H1 (cell line): ENCODE data around the gene TMPRSS2. TPM values are rescaled to one million over a fixed set of nuclear protein-coding genes. Genes with fewer than 3 reads are reported as not detected.
A peak's percentile ranks its signal among the peaks of the same experiment; 100 is the strongest.

Source experiments
- CTCF ChIA-PET: fragments of 300-600 bp; sonication (Branson Sonifier 250); formaldehyde crosslinking; loops from one replicate; lab custom pipeline; 2021; ENCODE audit not compliant: partially characterized antibody; lab: Charles Lee
- POLR2A ChIA-PET: fragments of 300-600 bp; sonication (Branson Sonifier 250); formaldehyde crosslinking; loops from one replicate; lab custom pipeline; 2021; ENCODE audit warnings: inconsistent platforms; ENCODE audit not compliant: partially characterized antibody; lab: Charles Lee
- DNase-seq, 2 experiments: peaks; one replicate each; pipeline versions ENCODE4 v3.0.0 to v3.0.0-alpha.2; 2010 to 2022; ENCODE audit warnings: low spot score in 2 of 2, low read depth in 1 of 2, mixed read lengths in 1 of 2
- FAIRE-seq: peaks from 2 replicates; lab custom pipeline; 2011; peaks lifted over from hg19 to GRCh38; lab: Jason Lieb, UNC
- H2AFZ ChIP-seq: 2 replicates; pipeline ENCODE4 v1.8.1; 2012; ENCODE audit warnings: low read length, inconsistent platforms
- H2AK5ac ChIP-seq: 2 replicates; pipeline ENCODE4 v1.6.1; 2013; ENCODE audit warnings: low read depth, low read length
- H2BK120ac ChIP-seq: replicated peaks from 2 replicates; pipeline ENCODE3; 2013; ENCODE audit warnings: low read depth, low read length, inconsistent platforms
- H2BK12ac ChIP-seq: 2 replicates; pipeline ENCODE4 v1.6.1; 2013; ENCODE audit warnings: low read depth, low read length
- H2BK15ac ChIP-seq: 2 replicates; pipeline ENCODE4 v1.6.1; 2013; ENCODE audit warnings: low read length
- H2BK20ac ChIP-seq: 2 replicates; pipeline ENCODE4 v1.6.1; 2013; ENCODE audit warnings: low read length
- H2BK5ac ChIP-seq: 2 replicates; pipeline ENCODE4 v1.6.1; 2013; ENCODE audit warnings: low read depth, low read length
- H3K14ac ChIP-seq: 2 replicates; pipeline ENCODE4 v1.6.1; 2013; ENCODE audit warnings: inconsistent platforms; ENCODE audit not compliant: insufficient read length
- H3K18ac ChIP-seq: 2 replicates; pipeline ENCODE4 v1.6.1; 2013; ENCODE audit warnings: low read length; ENCODE audit errors: extremely low read depth
- H3K23ac ChIP-seq: 2 replicates; pipeline ENCODE4 v1.6.1; 2013; ENCODE audit warnings: inconsistent platforms; ENCODE audit not compliant: insufficient read length
- H3K23me2 ChIP-seq: 2 replicates; pipeline ENCODE4 v1.6.1; 2013; ENCODE audit warnings: low read depth, low read length
- H3K27ac ChIP-seq: 2 replicates; pipeline ENCODE4 v1.6.1; 2011; ENCODE audit warnings: low read depth, low read length, inconsistent platforms
- H3K27me3 ChIP-seq, 4 experiments: replicated peaks in 1 of 4; 1 replicate in 1 of 4; 2 replicates in 3 of 4; pipeline versions ENCODE4 v1.6.1 to v1.8.1; 2011 to 2013; ENCODE audit warnings: low read length in 3 of 4, mild to moderate bottlenecking in 3 of 4, inconsistent platforms in 2 of 4, mixed read lengths in 2 of 4, moderate library complexity in 1 of 4; ENCODE audit not compliant: control insufficient read depth in 3 of 4, insufficient read depth in 3 of 4; ENCODE audit errors: extremely low read depth in 1 of 4
- H3K36me3 ChIP-seq, 4 experiments: 2 replicates each; pipeline versions ENCODE4 v1.6.1 to v1.8.1; 2011 to 2013; ENCODE audit warnings: mild to moderate bottlenecking in 4 of 4, low read length in 3 of 4, moderate library complexity in 2 of 4, control low read depth in 1 of 4, inconsistent platforms in 1 of 4; ENCODE audit not compliant: insufficient read depth in 4 of 4, control insufficient read depth in 2 of 4
- H3K4ac ChIP-seq: replicated peaks from 2 replicates; pipeline ENCODE3; 2013; ENCODE audit warnings: low read length, low read depth, mixed read lengths, inconsistent platforms; ENCODE audit not compliant: insufficient read length
- H3K4me1 ChIP-seq, 4 experiments: replicated peaks in 1 of 4; 1 replicate in 1 of 4; 2 replicates in 3 of 4; pipeline versions ENCODE4 v1.6.1 to v1.8.1; 2011 to 2013; ENCODE audit warnings: low read length in 3 of 4, inconsistent platforms in 2 of 4, mixed read lengths in 1 of 4; ENCODE audit not compliant: insufficient read depth in 4 of 4, control insufficient read depth in 3 of 4
- H3K4me2 ChIP-seq, 2 experiments: 2 replicates each; pipeline versions ENCODE4 v1.6.1 to v1.8.1; 2011 to 2013; ENCODE audit warnings: low read depth in 2 of 2, low read length in 2 of 2, control low read depth in 1 of 2, inconsistent platforms in 1 of 2, mild to moderate bottlenecking in 1 of 2; ENCODE audit not compliant: insufficient read depth in 1 of 2
- H3K4me3 ChIP-seq, 4 experiments: fragments of 200-600, 300-600 bp in 1 of 4; sonication (generic), shearing (Covaris generic), sonication (Bioruptor Twin) in 1 of 4; 2 replicates each; pipeline versions ENCODE4 v1.5.1 to v1.8.1; 2011 to 2016; ENCODE audit warnings: low read length in 4 of 4, low read depth in 3 of 4, control low read depth in 2 of 4, inconsistent platforms in 2 of 4, mild to moderate bottlenecking in 2 of 4, mixed read lengths in 1 of 4, moderate library complexity in 1 of 4; ENCODE audit not compliant: insufficient read depth in 2 of 4; ENCODE audit errors: extremely low read depth in 1 of 4
- H3K56ac ChIP-seq: replicated peaks from 2 replicates; pipeline ENCODE3; 2013; ENCODE audit warnings: low read depth, mild to moderate bottlenecking, mixed read lengths, low read length, inconsistent platforms; ENCODE audit not compliant: insufficient read length
- H3K79me1 ChIP-seq: 2 replicates; pipeline ENCODE4 v1.6.1; 2013; ENCODE audit warnings: low read depth, low read length, control low read depth
- H3K79me2 ChIP-seq, 2 experiments: 2 replicates each; pipeline versions ENCODE4 v1.6.1 to v1.8.1; 2012 to 2013; ENCODE audit warnings: low read length in 2 of 2, mild to moderate bottlenecking in 2 of 2, inconsistent platforms in 1 of 2; ENCODE audit not compliant: insufficient read depth in 2 of 2, control insufficient read depth in 1 of 2
- H3K9ac ChIP-seq, 4 experiments: replicated peaks in 1 of 4; 1 replicate in 1 of 4; 2 replicates in 3 of 4; pipeline versions ENCODE4 v1.6.1 to v1.8.1; 2011 to 2013; ENCODE audit warnings: low read depth in 3 of 4, low read length in 3 of 4, control low read depth in 2 of 4, mild to moderate bottlenecking in 2 of 4, moderate library complexity in 2 of 4, inconsistent platforms in 1 of 4; ENCODE audit errors: extremely low read depth in 1 of 4
- H3K9me3 ChIP-seq, 2 experiments: 2 replicates each; pipeline versions ENCODE4 v1.6.1 to v1.8.1; 2012 to 2013; ENCODE audit warnings: mild to moderate bottlenecking in 2 of 2, moderate library complexity in 2 of 2, control low read depth in 1 of 2, inconsistent platforms in 1 of 2, low read depth in 1 of 2, low read length in 1 of 2, mixed read lengths in 1 of 2; ENCODE audit not compliant: insufficient read depth in 2 of 2
- H4K20me1 ChIP-seq, 2 experiments: replicated peaks in 1 of 2; 2 replicates each; pipeline versions ENCODE3 to v1.8.1; 2011 to 2013; ENCODE audit warnings: inconsistent platforms in 2 of 2, low read length in 2 of 2, mild to moderate bottlenecking in 1 of 2; ENCODE audit not compliant: insufficient read depth in 2 of 2, control insufficient read depth in 1 of 2
- H4K5ac ChIP-seq: 2 replicates; pipeline ENCODE4 v1.6.1; 2013; ENCODE audit warnings: low read length, low read depth, mixed read lengths, inconsistent platforms; ENCODE audit not compliant: insufficient read length
- H4K8ac ChIP-seq: 2 replicates; pipeline ENCODE4 v1.8.0; 2013; ENCODE audit warnings: mild to moderate bottlenecking, moderate library complexity, low read length, inconsistent platforms; ENCODE audit not compliant: insufficient read depth; ENCODE audit errors: extremely low read depth
- H4K91ac ChIP-seq: replicated peaks from 2 replicates; pipeline ENCODE3; 2013; ENCODE audit warnings: low read length, mixed read lengths, inconsistent platforms; ENCODE audit not compliant: insufficient read length
- CEBPB ChIP-seq: IDR thresholded peaks from 2 replicates; pipeline ENCODE4 v1.6.1; 2012; ENCODE audit warnings: low read depth, low read length
- TBP ChIP-seq: IDR thresholded peaks from 2 replicates; pipeline ENCODE4 v1.6.1; 2011; ENCODE audit warnings: low read depth, low read length, improper control_type of control experiment
- WGBS, 2 experiments: shearing (Covaris generic) in 1 of 2; methylation state at CpG; one replicate each; pipeline versions ENCODE4 v1.1.6 to v1.1.7; 2013 to 2015; ENCODE audit warnings: low lambda C conversion rate in 2 of 2, mixed read lengths in 2 of 2, inconsistent platforms in 1 of 2, low coverage in 1 of 2, missing lambda C conversion rate in 1 of 2; ENCODE audit not compliant: insufficient replicate concordance in 2 of 2, insufficient coverage in 1 of 2, insufficient read length in 1 of 2; ENCODE audit errors: extremely low coverage in 1 of 2, missing lambda C conversion rate in 1 of 2; 5-methylcytosine and 5-hydroxymethylcytosine counted together
- polyA plus RNA-seq, 7 experiments: library from polyadenylated mRNA; depleted of rRNA in 3 of 7; stranded (reverse) in 5 of 7; unstranded in 2 of 7; fragments of >200 nt in 5 of 7; fragments of 200-250 nt in 2 of 7; gene quantifications; 1 replicate in 5 of 7; 2 replicates in 1 of 7; 4 replicates in 1 of 7; pipeline versions ENCODE4 v1.2.1 to v1.2.3, GENCODE V29; 2011 to 2013; ENCODE audit warnings: missing spikeins in 2 of 7, mixed read lengths in 2 of 7
- total RNA-seq: library from RNA; stranded (reverse); fragmentation: NEBNext Ultra II Directional; extraction: Animal tissue kit (Norgen Biotek cat#: 25700); gene quantifications from 2 replicates; pipeline ENCODE4 v1.2.1, GENCODE V29; 2021

TMPRSS2 gene
- total and polyA plus RNA-seq, 2 of the 8 experiments (the other 6 are each of a cell fraction or from before 2014, with no cell fraction given): 9.2 to 11.0 TPM

DNA sequence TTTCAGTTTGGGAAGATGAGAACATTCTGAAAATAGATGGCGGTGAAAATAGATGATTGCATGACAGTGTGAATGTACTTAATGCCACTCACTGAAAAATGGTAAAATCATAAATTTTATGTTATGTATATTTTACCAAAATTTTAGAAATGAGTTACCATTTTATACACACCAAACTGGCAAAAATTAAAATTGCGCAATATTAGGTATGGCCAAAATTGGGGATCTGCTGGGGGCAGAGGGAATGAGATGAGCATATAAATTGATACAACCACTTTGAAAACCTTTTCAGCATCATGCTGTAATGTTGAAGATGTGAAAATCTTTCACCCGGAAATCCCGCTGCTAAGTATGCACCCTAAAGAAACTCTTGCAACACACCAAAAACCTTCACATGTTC, 10.8 kb upstream of the TMPRSS2 start:
- H2BK12ac ChIP-seq: no peak overlapping the region
- H4K8ac ChIP-seq: no peak overlapping the region
- no peak overlapping the region for H4K5ac ChIP-seq
- FAIRE-seq: no peak
- H4K91ac ChIP-seq: no peak overlapping the region
- no peak overlapping the region for H2AFZ ChIP-seq
- H3K4me2 ChIP-seq: no peak overlapping the region
- H3K56ac ChIP-seq: no peak overlapping the region
- H2BK120ac ChIP-seq: no peak overlapping the region
- CTCF ChIA-PET: no interaction called here
- no peak overlapping the region for H3K4me3 ChIP-seq
- no peak overlapping the region for H2BK15ac ChIP-seq
- no peaks in the 10 kb centered on the region; a peak in 1 of 4 replicates for H3K9me3 ChIP-seq
- no peaks in the 10 kb centered on the region for H4K20me1 ChIP-seq
- H3K23me2 ChIP-seq: no peaks in the 10 kb centered on the region
- H2BK5ac ChIP-seq: no peak overlapping the region
- no peaks in the 10 kb centered on the region for H3K27me3 ChIP-seq
- no peaks in the 10 kb centered on the region for H3K36me3 ChIP-seq
- H2BK20ac ChIP-seq: no peak overlapping the region
- no peak overlapping the region for H2AK5ac ChIP-seq
- H3K79me2 ChIP-seq: no peaks in the 10 kb centered on the region
- no peak for DNase-seq
- peak; percentile 87 for TF ChIP-seq CEBPB
- no peak for TF ChIP-seq TBP
- no peak overlapping the region for H3K27ac ChIP-seq
- no peak overlapping the region for H3K23ac ChIP-seq
- POLR2A ChIA-PET: no interaction called here
- H3K18ac ChIP-seq: no peak overlapping the region
- H3K14ac ChIP-seq: no peak overlapping the region
- no peak overlapping the region for H3K9ac ChIP-seq
- no peak overlapping the region for H3K4ac ChIP-seq
- WGBS, 2 experiments: 96% methylated on average over 4 of the region's 4 CpGs; no CpG with 5 or more reads in 1 of the 2 experiments
- no peaks in the 10 kb centered on the region for H3K79me1 ChIP-seq
- no peaks in the 10 kb centered on the region for H3K4me1 ChIP-seq
